HuH-7.5 (cell line): Measurements from ENCODE around the gene XPO1.
"Not testable (repeated sequence)": the region's sequence is repeated elsewhere in the genome, so short reads cannot be mapped to it uniquely, and the experiment has no call there.

ENCODE experiments used
- DNase-seq: peaks from one replicate; pipeline ENCODE4 v3.0.0; 2011; ENCODE audit warnings: low spot score

XPO1 gene

DNA sequence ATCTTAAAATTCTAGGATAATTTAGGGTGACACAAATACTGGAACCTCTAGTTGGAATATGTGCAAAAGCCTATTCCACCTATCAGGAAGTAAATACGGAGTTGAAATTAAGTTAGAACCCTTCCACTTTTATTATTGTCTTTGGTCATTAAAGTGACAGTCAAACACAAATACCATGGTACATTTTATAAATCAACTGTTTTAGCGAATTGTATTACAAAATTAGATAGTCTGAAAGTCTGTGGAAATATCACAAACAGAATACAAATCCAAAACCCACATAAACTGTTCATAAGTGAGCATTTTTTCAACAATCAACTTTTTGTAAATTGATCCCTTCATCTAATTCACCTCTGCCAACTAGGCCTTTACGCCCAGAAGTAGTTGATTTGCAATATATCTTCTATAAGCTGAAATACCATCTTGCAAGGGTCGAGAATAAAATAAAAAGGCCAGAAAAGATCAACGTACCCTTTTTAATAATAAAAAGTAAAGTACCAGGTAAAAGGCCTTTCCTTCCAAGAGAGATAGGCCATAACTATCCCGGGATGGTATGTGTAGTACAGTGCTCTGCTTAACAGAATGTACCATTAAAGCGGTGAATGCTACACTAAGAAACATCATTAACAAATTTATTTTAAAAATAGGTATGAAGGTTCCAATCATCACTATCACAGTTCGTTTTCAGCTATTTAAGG, 68.6 kb downstream of the XPO1 start:
- DNase-seq: no peak

DNA sequence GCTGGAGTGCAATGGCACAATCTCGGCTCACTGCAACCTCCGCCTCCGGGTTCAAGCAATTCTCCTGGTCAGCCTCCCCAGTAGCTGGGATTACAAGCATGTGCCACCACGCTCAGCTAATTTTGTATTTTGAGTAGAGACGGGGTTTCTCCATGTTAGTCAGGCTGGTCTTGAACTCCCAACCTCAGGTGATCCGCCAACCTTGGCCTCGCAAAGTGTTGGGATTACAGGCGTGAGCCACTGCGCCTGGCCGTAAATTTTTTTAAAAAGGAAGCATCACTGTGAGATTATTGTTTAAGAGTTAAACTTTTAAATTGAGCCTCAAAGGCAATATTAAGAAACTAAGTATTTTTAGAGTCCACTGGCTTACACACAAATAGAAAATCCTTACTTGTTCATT, 69.9 kb downstream of the XPO1 start:
- DNase-seq: not testable (repeated sequence)

DNA sequence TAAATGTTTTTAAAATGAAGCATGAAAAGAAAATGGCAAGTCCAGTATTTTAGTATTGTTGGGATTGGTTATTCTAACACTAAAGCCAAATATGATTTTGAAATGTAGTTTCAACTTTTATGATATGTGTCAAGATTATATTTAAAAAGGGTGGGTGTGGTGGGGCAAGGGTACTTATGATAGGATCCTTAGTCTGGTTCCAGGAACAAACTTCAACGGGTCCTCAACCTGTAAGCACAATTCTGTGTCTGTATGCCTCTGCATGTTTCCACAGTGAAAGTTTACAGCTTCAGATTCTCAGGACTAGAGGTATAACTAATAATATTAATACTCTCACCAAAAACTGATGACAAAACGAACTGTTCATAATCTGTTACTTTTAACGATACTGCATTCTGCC, 73.1 kb downstream of the XPO1 start:
- DNase-seq: no peak

DNA sequence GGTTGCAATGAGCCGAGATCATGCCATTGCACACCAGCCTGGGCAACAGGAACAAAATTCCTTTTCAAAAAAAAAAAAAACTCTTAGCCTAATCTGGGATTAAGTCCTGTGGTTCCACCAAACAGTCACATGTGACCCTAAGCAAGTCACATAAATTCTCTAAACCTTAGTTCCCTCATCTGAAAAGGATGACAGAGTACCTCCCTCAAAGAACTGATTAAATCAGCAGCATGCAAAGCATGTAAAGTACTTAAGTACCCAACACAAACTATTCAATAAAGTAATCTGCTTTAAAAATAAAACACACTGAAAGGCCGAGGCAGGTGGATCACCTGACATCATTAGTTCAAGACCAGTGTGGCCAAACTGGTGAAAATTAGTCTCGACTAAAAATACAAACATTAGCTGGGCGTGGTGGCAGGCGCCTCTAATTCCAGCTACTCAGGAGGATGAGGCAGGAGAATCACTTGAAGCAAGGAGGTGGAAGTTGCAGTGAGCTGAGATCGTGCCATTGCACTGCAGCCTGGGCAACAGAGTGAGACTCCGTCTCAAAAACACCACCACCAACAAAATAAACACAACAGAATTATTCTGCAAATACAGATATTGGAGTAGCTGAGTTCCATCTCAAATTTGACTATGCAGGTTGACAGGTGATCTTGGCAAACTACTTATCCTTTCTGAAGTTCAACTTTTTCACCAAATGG, 74.2 kb downstream of the XPO1 start:
- no peak for DNase-seq

DNA sequence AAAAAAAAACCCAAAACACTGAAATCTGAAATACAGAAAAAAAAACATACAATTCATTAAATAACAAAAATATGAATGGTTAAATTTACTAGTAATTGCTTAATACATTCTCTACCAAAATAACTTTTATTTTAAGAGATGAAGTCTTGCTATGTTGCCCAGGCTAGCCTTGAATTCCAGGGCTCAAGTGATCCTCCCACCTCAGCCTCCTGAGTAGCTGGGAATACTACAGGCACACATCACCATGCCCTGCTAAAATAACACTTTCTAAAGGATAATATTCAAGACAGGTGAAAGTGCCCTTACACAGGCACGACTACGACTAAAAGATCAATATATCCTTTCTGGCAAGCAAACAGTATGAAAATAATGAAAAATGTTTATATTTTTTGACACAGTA, 76.8 kb downstream of the XPO1 start:
- no peak for DNase-seq

DNA sequence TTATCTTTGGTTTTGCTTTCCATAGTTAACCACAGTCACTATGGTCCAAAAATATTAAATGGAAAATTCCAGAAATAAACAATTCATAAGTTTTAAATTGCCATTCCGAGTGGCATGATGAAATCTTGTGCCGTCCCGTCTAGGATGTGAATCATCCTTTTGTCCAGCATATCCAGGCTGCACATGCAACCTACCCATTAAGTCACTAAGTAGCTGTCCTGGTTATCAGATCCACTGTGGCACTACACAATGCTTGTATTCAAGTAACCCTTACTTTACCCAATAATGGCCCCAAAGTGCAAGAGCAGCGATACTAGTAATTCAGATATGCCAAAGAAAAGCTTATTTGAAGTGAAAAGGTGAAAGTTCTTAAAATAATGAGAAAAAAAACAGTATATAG, 78.0 kb downstream of the XPO1 start:
- DNase-seq: no peak

DNA sequence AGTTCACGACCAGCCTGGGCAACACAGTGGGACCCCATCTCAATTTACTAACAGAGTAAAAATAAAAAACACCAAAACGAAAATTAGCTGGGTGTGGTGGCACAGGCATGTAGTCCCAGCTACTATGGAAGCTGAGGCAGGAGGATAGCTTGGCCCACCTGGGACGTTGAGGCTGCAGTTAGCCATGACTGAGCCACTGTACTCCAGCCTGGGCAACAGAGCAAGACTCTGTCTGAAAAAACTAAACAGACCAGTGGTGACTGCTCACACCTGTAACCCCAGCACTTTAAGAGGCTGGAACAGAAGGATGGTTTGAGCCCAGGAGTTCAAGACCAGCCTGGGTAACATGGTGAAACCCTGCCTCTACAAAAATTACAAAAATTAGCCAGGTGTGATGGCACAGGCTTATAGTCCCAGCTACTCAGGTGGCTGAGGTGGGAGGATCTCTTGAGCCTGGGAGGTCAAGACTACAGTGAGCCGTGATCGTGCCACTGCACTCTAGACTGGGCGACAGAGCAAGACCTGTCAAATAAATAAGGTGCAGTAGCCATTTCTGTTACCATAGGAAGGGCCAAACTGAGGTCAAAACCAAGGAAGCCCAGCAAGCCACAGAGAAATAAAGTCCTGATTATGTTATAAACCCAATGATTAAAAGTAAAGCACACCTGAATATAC, 81.3 kb downstream of the XPO1 start:
- no peak for DNase-seq

DNA sequence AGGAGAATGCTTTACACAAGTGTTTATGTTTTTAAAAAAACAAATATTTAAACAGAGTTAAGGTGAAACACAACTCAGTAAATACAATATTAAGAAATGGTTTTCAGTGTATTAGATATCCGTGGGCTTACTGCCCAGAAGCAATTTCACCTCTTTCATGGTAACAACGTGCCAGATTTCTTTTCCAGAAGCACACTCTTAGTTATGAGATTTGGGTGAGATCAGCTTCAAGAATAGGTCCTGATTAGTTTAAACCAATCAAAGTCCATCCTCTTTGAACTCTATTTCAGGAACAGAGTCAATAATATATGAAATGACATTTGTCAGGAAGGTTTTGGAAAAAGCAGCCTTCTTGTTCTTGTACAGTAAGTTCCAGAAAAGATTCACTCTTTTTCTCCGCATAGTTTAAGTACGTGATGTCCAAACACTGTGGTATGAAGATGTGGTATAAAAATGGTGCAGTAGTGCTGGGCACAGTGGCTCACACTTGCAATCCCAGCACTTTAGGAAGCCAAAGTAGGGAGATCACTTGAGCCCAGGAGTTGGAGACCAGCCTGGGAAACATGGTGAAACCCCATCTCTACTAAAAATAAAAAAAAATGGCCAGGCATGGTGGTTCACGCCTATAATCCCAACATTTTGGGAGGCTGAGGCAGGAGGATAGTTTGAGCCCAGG, 81.9 kb downstream of the XPO1 start:
- no peak for DNase-seq

DNA sequence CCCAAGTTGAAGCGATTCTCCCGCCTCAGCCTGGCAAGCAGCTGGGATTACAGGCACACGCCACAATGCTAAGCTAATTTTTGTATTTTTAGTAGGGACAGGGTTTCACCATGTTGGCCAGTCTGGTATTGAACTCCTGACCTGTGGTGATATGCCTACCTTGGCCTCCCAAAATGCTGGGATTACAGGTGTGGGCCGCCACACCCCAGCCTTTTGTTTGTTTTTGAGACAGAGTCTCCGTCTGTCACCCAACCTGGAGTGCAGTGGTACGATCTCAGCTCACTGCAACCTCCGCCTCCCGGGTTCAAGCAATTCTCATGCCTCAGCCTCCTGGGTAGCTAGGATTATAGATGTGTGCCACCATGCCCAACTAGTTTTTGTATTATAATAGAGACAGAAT, 83.2 kb downstream of the XPO1 start:
- not testable (repeated sequence) for DNase-seq

DNA sequence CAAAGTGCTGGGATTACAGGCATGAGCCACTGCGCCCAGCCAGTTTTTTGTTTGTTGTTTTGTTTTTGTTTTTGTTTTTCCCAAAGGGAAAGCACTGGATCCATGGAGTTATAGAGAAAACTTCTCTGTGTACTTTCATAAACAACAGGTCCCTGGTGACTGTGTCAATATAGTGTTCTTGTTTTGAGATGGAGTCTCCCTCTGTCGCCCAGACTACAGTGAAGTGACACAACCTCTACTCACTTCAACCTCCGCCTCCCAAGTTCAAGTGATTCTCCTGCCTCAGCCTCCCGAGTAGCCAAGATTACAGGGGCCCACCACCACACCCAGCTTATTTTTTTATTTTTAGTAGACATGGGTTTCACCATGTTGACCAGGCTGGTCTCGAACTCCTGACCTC, 83.8 kb downstream of the XPO1 start:
- DNase-seq: no peak

DNA sequence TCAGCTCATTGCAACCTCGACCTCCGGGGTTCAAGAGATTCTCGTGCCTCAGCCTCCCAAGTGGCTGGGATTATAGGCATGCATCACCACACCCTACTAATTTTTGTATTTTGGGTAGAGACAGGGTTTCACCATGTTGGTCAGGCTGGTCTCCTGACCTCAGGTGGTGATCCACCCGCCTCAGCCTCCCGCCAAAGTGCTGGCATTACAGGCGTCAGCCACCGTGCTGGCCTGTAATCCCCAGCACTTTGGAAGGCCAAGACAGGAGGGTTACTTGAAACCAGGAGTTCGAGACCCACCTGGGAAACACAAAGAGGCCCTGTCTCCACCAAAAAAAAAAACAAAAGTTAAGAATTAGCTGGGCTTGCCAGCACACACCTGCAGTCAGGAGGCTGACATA, 85.8 kb downstream of the XPO1 start:
- no peak for DNase-seq

DNA sequence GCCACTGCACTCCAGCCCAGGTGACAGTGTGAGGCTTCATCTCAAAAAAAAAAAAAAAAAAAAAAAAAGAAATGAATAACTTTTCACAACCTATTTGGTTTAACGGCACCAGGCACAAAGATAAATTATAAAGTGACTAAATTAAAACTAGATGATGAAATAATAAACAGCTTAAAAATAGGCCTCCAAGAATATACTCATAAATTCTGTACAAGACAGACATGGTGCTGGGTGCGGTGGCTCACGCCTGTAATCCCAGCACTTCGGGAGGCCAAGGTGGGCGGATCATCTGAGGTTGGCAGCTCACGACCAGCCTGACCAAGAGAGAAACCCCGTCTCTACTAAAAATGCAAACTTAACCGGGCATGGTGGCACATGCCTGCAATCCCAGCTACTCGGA, 87.0 kb downstream of the XPO1 start:
- DNase-seq: no peak

DNA sequence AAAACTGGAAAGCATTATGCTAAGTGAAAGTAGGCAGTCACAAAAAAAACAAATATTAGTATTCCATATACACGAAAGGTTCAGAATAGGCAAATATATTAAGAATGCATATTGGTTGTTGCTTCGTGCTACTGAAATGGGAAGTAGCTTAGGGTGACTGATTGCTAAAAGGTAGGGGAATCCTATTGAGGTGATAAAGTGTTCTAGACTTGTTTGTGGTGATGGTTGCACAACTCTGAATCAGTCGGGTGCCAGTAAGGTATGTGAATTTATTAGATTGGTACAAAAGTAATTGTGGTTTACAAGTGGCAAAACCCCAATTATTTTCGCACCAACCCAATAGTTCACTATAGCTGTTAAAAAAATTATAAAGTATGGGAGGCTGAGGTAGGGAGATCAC, 88.0 kb downstream of the XPO1 start:
- DNase-seq: no peak

DNA sequence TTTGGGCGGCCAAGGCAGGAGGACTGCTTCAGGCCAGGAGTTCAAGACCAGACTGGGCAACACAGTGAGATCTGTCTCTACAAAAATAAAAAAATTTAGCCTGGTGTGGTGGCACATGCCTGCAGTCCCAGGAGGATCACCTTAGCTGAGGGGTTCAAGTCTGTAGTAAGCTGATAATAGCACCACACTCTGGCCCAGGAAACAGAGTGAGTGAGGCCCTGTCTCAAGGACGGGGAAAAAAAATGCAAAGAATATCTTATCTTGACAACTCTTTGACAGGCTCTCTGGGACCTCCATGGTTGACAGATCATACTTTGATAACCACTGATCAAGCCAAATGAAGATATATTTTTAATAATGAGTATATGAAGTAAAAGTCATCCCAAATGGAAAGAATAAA, 89.9 kb downstream of the XPO1 start:
- DNase-seq: no peak

DNA sequence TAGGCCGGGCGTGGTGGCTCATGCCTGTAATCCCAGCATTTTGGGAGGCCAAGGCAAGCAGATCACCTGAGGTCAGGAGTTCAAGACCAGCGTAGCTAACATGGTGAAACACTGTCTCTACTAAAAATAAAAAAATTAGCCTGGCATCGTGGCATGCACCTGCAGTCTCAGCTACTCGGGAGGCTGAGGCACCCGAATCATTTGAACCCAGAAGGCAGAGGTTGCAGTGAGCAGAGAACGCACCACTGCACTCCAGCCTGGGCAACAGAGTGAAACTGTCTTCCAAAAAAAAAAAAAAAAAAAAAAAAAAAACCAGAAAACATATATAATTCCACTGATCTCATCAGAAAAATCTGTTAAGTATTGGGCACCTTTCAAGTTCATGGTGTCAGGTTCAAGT, 91.2 kb downstream of the XPO1 start:
- not testable (repeated sequence) for DNase-seq

DNA sequence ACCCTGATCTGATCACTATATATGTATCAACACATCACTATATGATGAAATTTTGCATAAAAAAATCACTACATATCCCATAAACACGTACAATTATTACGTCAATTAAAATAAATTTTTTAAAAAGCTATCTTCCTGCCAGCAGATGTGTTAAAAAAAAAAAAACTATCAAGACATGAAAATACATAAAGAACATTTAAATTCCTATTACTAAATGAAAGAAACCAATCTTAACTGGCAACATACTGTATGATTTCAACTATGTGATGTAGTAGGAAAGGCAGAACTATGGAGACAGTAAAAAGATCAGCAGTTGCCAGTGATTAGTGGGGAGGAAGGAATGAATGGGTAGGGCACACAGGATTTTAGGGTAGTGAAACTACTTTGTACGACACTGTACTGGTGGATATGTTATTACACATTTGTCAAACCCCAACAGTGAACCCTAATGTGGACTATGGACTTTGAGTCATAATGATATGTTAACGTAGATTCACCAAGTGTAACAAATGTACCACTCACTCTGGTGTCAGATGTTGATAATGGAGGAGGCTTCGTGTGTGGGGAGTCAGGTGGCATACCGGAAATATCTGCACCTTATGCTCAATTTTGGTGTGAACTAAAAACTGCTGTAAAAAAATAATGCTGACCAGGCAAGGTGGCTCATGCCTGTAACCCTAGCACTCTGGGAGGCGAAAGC, 94.7 kb downstream of the XPO1 start:
- DNase-seq: no peak

DNA sequence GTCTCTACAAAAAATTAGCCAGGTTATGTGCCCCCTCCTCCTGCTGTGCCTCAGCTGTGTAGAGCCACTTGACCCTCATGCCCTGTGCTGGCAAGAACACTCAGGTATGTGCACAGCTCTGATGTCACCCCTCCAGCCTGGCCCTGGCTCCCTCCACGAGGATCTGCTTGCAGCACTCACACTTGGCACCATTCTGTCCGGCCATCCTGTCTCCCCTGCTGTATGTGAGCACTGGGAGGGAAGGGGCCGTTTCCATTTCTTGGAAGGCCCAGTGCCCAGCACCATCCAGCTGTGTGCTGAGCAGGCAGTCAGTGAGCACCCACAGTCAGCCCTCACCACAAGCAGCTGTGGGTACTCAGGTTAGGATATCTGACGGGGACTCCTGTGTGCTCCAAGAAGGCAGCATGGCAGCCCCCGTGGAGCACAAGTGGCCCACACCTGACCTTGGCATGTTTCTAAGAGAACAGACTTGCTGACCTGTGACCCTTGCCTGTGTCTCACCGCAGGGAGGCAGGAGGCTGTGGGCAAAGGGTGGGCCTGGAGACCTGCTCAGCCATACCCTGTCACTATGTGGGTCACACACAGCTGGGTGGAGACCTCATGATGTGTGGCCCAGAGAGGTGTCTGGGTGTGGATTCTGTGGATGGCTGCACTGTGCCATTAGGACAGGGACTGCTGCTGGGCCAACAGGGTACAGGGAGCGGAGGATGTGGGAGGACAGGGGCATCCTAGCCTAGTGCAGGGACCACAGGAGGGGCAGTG, 98.7 kb downstream of the XPO1 start:
- no peak for DNase-seq

DNA sequence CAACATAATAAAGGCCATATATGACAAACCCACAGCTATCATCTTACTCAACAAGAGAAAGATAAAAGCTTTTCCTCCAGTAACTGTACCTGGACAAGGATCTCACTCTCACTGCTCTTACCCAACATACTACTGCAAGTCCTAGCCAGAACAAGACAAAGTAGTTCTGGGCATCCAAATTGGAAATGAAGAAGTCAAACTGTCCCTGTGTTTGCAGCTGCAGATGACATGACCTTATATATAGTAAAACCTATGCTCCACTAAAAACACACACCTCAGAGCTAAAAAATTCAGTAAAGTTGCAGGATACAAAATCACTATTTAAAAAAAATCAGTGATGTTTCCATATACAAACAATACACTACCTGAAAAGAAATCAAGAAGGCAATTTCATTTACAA, 99.5 kb downstream of the XPO1 start:
- no peak for DNase-seq

DNA sequence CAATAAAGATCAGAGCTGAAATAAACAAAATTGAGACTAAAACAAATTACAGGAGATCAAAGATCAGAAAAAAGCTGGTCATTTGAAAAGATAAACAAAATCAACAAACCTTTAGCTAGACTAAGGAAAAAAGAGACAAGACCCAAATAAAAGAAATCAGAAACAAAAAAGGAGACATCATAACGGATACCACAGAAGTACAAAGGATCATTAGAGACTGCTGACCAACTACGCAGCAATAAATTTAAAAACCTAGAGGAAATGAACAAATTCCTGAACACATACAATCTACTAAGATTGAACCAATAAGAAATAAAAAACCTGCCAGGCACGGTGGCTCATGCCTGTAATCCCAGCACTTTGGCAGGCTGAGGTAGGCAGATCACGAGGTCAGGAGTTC, 101.0 kb downstream of the XPO1 start:
- DNase-seq: no peak

DNA sequence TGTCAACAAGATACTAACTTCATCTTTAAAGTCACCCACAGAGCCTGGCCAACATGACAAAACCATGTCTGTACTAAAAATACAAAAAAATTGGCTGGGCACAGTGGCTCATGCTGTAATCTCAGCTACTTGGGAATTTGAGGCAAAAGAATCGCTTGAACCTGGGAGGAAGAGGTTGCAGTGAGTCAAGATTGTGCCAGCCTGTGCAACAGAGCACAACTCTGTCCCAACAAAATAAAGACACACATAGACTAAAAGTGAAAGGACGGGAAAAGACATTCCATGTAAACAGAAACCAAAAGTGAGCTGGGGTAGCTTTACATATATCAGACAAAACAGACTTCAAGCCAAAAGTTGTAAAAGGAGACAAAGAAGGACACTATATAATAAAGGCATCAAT, 102.1 kb downstream of the XPO1 start:
- no peak for DNase-seq

DNA sequence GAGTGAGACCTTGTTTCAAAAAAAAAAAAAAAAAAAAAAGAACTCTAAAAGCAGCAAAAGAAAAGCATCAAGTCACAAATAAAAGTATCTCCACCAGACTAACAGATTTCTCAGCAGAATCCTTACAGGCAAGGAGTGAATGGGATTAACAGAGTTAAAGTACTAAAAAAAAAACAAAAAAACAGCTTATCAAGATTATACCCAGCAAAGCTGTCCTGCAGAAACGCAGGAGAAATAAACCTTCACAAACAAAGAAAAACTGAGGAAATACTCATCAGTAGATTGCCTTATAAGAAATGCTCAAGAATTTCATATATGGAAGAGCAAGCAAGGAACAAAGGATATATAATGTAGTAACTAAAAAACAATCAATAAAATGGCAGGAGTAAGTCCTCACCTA, 102.9 kb downstream of the XPO1 start:
- DNase-seq: no peak

DNA sequence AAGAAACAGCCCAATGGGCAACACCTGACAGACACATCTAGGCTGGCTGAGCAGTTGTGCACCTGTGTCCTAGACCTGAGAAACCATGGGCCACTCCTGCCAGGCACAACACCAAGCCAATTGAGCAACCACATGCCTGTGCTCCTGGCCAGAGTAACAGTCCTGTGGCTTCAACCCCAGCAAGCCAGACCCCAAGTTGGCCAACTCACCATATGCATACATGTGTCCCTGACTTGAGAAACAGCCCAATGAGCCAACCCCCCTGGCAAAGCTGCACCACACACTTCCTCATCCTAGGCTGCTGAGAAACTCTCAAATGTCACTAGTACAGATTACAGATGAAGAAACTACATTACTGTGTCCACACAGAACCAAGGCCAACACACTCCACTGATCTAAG, 103.8 kb downstream of the XPO1 start:
- DNase-seq: no peak
